IPS-NIHi11 (cell line): ENCODE measurements around the gene FAM181B.
A peak's percentile ranks its signal among the peaks of the same experiment; 100 is the strongest.
"Not testable (repeated sequence)": the region's sequence is repeated elsewhere in the genome, so short reads cannot be mapped to it uniquely, and the experiment has no call there.

Experiments
- DNase-seq: peaks from one replicate; pipeline ENCODE4 v3.0.0; 2012; ENCODE audit warnings: mixed read lengths, low spot score

Gene FAM181B

DNA sequence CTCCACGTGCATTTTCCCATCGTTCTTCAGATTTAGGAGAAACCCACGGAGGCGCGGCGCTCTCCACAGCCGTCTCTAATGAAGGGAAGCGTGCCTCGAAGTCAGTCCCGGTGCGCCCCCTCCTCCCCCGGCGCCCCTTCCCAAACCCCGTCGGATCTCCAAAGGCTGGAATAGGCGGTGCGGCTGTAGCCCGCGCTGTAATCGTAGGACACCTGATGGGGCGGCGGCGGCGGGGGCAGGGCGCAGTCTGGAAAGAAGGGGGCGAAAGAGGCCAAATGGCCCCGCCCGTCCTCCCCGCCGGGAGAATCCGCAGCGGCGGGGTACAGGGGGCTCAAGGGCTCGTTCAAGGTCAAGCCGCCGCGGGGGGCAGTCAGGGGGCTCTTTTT, 1.3 kb downstream of the FAM181B start:
- DNase-seq: peak; percentile 19

GRCh38 chr11:82731691-82732277, 1.9 kb downstream of the FAM181B start:
- no peak for DNase-seq

DNA sequence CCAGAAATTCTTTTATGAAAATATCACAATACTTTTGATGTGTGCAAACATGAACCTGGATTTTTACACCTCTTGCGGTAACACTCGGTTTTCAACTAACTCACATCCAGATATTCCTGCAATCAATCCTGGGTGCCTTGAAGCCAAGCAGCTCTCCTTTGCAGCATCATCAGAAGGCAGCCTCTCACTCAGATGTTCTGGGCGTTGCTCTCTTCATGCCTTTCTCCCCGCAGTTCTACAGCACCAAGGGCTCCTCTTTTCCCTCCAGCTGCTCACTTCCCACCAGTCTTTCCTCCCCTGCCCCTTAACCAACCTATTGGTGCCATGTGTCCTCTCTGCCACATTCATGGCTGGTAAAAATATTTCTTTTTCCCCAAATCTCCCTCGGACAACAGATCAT, 2.9 kb downstream of the FAM181B start:
- DNase-seq: no peak

DNA sequence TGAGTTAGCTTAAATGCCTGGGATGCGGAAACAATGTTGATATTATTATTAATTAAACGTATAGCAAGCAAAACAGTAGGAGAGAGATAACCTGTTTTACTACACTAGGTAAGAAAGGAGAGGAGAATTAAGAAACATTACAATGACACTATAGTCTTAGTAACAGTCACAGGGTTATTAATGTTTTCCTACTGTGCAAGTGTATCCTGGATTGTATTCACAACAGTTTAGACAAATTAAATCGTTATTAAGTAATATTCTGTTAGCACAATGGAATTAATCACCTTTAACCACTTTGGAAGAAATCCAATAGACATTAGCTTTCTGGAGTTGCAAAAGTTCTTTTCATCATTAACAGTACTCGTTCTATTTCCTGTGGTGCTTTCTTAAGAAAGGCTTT, 3.4 kb downstream of the FAM181B start:
- DNase-seq: no peak

GRCh38 chr11:82724026-82724425, 9.6 kb downstream of the FAM181B start:
- no peak for DNase-seq

DNA sequence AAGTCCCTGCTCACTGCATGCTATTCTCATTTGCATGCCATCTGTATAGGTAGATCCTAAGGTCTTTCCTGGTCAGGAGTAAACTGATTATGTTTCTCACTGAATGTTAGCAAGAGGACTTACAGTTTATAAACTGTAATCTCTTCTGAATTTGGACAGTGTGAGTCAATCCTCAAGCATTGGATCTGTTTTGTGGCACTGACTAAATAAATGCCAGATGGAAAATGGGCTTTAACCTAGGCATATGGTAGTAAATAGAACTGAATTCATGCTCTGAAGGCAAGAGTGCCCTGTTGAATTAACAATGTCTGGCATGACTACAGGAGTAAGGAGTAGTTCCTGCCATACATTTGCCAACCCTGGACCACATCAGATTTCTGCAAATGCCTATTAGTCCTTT, 11.4 kb downstream of the FAM181B start:
- DNase-seq: no peak

DNA sequence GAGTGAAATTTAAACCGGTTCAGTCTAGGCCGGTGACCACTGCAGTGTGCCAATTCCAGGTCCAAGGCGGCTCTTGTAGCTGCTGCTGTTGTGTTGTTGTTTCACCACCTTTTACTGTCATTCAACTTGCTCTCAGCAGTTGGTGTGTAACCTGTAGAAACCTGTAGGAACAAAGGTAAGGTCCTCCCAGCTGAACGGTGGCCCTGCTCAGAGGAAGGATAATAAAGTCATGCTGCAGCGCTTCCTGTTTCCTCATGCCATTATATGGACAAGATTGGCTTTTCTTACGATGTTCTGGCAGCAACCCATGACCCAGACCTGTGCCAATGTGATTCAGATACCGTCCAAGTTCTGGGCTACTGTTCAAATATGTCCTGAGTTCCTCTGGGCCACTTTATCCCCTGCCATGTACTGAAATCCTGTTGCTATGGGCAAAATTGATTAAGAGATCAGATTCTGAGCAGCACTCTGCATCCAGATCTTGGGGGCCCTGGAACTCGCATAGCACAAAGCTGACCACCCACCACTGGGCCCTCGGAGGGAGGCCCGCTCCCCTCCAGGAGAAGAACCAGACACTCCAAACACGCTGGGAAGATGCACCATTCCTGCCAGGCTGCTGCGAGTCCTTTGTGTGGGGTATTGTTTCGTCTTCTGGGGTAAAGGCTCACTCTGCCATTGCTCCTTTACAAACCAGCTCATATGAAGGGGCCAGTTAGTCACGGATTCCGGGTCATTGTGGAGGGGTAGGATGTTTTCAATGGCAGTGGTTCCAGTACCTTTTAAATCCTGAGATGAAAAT, 13.2 kb downstream of the FAM181B start:
- DNase-seq: no peak

DNA sequence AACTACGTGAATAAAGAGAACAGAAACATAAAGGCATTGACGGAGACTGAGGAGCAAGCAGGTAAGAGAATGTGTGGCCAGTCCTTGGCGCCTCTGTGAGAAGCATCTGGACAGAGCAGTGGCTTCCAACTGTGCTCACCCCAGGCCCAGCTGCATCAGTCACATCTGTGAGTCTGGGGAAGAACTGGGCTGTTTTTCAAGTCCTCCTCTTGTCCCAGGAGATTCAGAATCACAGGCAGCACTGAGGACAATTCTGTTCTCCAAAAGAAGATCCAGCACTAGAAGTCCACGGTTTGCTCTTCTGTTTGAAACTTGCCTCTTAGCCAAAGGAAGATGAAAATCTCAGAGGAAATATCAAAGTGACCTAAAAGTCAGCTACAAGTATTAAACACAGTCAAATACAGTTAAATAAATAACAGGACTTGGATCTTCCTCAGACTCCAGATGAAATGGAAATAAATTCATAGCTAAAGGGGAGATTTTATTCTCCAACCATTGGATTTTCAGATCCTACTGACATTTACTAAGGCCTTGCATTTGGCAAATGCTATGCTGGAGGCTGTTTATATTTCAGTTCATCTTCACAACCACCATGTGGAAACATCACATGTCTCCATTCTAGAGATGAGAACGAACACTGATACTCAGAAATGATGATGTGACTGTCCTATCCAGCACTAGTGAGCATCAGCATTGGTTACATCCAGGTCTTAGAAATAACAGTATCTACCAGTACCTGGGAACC, 14.1 kb downstream of the FAM181B start:
- DNase-seq: no peak

- no peak for DNase-seq
These were observed 14.8 kb downstream of the FAM181B start for GRCh38 chr11:82718821-82719220.

DNA sequence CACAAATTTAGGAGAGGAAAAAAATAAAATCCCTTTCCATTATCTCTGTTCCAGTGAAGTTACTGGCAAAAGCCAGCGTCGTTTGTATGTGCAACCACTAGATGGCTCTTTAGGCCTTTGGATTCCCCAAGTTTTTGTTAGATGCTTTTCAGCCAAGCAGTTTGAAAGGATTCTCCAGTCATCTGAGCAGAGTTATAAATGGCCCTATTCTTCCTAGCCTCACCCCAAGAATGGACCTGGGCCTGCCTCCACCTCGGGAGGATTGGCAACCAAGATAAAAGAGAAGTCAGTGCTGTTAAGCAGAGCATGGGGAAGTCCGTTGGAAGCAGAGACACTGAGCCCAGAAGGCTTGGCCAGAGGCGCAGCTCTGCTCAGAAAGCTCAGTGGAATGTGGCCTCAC, 15.4 kb downstream of the FAM181B start:
- DNase-seq: peak; percentile 60

DNA sequence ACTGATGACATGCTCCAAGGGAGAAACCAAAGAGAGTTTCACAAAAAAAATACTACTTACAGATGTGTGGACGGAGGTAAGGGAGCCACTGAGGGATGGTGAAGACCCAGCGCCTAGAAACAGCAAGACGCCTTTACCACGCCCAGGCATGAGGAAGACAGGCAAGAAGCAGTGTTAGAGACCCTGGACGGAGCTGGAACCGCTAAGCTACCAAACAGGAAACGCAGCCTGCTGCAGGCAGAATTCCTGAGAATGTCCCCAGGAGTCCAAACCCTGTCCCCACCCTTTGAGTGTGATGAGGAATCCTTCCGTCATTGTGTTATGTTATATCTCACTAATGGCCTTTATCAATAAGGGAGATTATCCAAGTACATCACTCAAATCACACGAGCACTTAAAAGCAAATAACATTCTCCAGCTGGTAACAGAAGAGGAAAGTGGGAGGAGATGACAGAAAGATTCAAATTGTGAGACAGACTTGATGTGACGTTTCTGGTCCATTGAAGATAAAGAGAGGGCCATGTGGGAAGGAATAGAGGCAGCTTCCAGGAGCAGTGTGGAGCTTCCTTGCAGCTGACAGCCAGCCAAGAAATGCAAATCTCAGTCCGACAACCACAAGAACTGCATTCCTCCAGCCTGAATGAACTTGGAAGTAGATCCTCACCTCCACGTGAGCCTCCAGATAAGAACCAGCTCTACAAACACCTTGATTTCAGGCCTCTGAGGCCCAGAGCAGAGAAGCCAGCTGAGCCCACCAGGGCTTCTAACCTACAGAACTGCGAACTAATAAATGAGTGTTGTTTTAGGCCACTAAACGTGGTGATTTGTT, 19.1 kb downstream of the FAM181B start:
- DNase-seq: no peak

DNA sequence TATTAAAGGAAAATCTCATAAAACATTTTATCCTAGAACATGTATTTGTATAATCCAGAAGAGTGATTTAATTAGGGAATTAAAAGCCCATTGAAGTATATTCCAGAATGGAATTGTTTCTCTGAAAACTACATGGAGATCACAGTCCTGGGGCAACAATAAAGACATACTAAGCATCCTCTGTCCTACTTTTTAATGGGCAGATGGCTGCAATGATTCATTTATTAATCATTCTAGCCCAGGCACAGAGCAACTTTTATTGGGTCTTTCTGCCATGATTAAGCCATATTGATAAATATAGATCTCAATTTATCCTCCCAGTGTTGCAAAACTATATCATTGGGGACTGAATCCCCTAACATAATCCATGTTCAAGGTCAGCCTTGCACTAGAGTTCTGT, 22.0 kb downstream of the FAM181B start:
- no peak for DNase-seq

DNA sequence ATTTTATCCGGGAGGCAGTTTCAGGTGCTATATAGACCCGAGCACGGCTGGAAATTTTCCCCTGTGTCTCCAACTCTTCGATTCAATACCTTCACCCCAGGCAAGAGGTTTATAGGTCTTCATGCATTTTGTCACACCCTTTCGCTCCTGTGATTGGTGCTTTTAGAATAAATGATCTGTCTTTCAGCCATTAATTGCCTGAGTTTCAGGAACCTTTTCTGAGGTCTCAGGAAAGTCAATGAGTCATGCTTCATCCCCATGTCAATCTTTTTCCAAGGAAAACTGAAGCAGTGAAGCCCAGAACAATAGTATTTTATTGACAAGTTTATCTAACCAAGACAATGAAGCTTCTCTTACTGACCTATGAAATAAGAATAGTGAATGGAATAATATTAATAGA, 29.9 kb downstream of the FAM181B start:
- DNase-seq: no peak

GRCh38 chr11:82703226-82703625, 30.4 kb downstream of the FAM181B start:
- DNase-seq: no peak

GRCh38 chr11:82701847-82702520, 31.7 kb downstream of the FAM181B start:
- DNase-seq: peak; percentile 63

DNA sequence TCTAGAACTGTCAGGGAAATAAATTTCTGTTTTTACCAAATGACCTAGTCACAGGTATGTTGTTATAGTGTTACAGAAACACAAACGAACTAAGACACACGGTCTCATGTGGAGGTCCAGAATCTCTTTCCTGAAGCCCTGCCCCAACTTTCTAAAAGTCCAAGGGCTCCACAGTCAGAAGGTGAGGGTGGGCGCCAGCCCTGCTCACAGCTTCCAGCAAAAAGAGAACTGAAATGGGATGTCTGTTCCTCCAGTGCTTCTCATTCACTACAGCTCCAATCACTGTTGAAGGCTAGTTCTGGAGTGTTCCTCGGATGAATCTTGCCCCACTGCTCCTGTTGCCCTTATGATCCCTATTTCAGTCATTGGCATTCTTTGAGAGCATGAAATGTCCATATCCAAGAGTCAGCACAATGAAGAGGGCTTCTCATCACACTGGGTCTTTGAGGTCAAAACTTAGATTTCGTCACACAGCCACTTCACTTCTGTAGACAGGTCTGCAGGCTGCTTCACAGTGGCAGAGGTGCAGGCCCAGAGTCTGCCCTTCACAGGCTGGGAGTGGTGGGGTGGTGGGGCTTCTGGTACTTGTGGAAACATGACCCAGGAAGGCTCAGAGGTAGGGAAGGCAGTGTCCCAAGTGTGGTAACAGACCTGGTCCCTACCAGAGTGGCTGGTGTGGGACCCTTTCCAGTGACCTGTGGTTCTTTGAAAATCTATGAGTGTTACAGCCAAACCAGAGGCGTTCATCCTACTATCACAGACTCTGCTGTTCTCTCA, 34.9 kb downstream of the FAM181B start:
- DNase-seq: no peak

GRCh38 chr11:82692981-82693380, 40.7 kb downstream of the FAM181B start:
- no peak for DNase-seq

DNA sequence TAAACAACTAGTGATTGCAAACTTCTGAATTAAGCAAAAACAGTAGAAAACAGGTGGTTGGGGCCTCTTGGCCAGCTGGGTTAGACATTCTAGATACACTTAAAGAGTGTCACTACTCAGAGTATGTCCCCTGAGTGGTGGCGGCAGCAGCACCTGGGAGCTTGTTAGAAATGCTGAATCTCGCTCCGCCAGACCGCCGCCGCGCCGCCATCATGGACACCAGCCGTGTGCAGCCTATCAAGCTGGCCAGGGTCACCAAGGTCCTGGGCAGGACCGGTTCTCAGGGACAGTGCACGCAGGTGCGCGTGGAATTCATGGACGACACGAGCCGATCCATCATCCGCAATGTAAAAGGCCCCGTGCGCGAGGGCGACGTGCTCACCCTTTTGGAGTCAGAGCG, 44.3 kb downstream of the FAM181B start:
- DNase-seq: not testable (repeated sequence)

DNA sequence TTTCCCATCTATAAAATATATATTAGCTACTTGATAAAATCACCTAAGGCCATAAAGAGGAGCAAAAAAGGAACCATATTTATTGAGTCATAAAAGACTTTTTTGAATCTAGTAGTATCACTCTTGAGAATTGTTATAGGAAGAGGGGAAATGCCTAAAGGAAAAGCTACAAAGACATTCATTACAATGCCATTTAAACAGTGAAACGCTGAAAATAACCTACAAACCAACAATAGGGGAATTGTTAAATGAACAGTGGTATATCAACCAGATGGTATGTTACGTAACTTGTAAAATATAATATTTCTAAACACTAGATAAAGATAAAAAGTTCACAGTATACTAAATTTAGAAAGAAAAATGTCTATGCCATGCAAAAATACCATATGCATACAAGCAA, 47.5 kb downstream of the FAM181B start:
- no peak for DNase-seq

- DNase-seq: no peak
These were observed 50.6 kb downstream of the FAM181B start for GRCh38 chr11:82683029-82683428.
